A673 (cell line): ENCODE measurements around the gene DOCK4. TPM values are rescaled to one million over a fixed set of nuclear protein-coding genes. Genes with fewer than 3 reads are reported as not detected.
A peak's percentile ranks its signal among the peaks of the same experiment; 100 is the strongest.

ENCODE experiments used
- BruUV-seq: library from RNA; stranded (reverse); fragments of 400-500 nt; replicated peaks from 2 replicates; lab custom pipeline; 2021; lab: Mats Ljungman, UMichigan
- CTCF ChIA-PET: fragments of 300-600 bp; sonication (Branson Sonifier 250); formaldehyde crosslinking; loops from one replicate; lab custom pipeline; 2022; ENCODE audit warnings: antibody characterized with exemption; lab: Charles Lee
- POLR2A ChIA-PET: fragments of 300-600 bp; sonication (Branson Sonifier 250); formaldehyde crosslinking; loops from one replicate; lab custom pipeline; 2022; ENCODE audit warnings: antibody characterized with exemption; ENCODE audit not compliant: low non-redundant PET; lab: Charles Lee
- DNase-seq: peaks from one replicate; pipeline ENCODE4 v3.0.0-alpha.2; 2015; ENCODE audit warnings: low spot score
- H3K27ac ChIP-seq: fragments of 200-600 bp; sonication (generic); 2 replicates; pipeline ENCODE4 v1.5.1; 2016; ENCODE audit warnings: mixed run types, low read depth, mild to moderate bottlenecking, mixed read lengths, antibody characterized with exemption, low read length; ENCODE audit not compliant: poor library complexity, severe bottlenecking
- H3K27me3 ChIP-seq: fragments of 200-600 bp; sonication (generic); replicated peaks from 2 replicates; pipeline ENCODE4 v1.6.1; 2017; ENCODE audit warnings: mixed run types, low read depth, mild to moderate bottlenecking, mixed read lengths, antibody characterized with exemption, low read length; ENCODE audit not compliant: insufficient read depth, poor library complexity
- H3K36me3 ChIP-seq: fragments of 200-600 bp; sonication (generic); 2 replicates; pipeline ENCODE4 v1.6.1; 2016; ENCODE audit warnings: mixed run types, mild to moderate bottlenecking, mixed read lengths, antibody characterized with exemption, low read length; ENCODE audit not compliant: insufficient read depth, poor library complexity, severe bottlenecking
- H3K4me1 ChIP-seq: fragments of 200-600 bp; sonication (generic); 2 replicates; pipeline ENCODE4 v1.6.1; 2017; ENCODE audit warnings: mixed run types, mild to moderate bottlenecking, mixed read lengths, antibody characterized with exemption, low read length; ENCODE audit not compliant: insufficient read depth, poor library complexity, severe bottlenecking
- H3K4me3 ChIP-seq: fragments of 200-600 bp; sonication (generic); 2 replicates; pipeline ENCODE4 v1.5.1; 2016; ENCODE audit warnings: low read depth, mixed run types, mild to moderate bottlenecking, mixed read lengths, low read length; ENCODE audit not compliant: poor library complexity, severe bottlenecking
- H3K9me3 ChIP-seq: fragments of 200-600 bp; sonication (generic); 2 replicates; pipeline ENCODE4 v1.6.1; 2016; ENCODE audit warnings: mixed run types, low read depth, mild to moderate bottlenecking, mixed read lengths, antibody characterized with exemption, low read length; ENCODE audit not compliant: poor library complexity, severe bottlenecking
- EZH2 ChIP-seq: fragments of 200-600 bp; sonication (generic); IDR thresholded peaks from 2 replicates; pipeline ENCODE4 v1.6.1; 2017; ENCODE audit warnings: borderline replicate concordance, low read depth, mild to moderate bottlenecking, mixed read lengths, antibody characterized with exemption, low read length; ENCODE audit not compliant: poor library complexity, severe bottlenecking
- intact Hi-C: fragments of 100-400 bp; cut with micrococcal nuclease; formaldehyde crosslinking; loops from one replicate; pipeline ENCODE4 v1.10.0; 2022; ENCODE audit not compliant: unreplicated experiment
- total RNA-seq: library from RNA; stranded (reverse); gene quantifications from 2 replicates; pipeline ENCODE4 v1.2.3, GENCODE V29; 2021
- TF ChIP-seq, protein P1 (sequence below): fragments of 300-800, 200-600 bp; sonication (generic); conservative IDR thresholded peaks from 2 replicates; pipeline ENCODE4 v1.5.1; 2017; ENCODE audit warnings: low read depth, mild to moderate bottlenecking, antibody characterized with exemption, low read length, moderate library complexity, mixed read lengths

DOCK4 gene
- total RNA-seq, 1 experiment from 2014 or later = 28.5 TPM

DNA sequence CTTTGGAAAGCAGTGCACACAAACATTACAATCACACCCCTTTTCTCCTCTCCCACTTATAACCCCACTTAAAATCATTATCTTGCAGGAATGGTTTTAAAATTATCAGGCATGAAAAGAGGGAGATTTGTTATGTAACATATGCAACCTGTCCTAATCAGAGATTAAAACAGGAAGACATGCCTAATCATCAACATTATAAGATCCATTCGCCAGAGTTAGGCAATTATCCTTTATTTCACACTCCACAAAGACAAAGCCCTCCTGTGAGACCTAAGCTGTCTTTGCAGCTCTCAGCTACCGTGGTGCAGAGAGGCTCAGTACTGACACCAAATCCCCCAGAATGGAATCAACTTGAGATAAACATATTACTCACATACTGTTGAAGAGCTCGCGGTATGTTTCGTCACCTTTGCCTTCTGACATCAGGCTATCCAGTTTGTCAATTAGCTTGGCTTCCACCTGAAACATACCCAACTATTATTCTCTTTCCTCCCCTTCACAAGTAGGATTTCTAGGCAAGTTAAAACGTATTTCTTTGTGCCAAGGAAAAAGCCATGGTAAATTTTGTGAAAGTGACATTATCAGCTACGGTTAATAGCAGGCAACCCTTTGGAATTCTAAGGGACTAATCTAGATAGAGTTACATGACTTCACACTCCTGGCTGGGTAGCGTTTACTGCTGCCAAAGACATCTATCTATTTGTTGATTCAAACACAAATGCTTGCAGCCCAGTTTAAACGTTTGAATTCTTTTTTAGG, 417.7 kb downstream of the DOCK4 start:
- H3K27me3 ChIP-seq = no peaks in the 10 kb centered on the region
- no peaks in the 10 kb centered on the region for H3K9me3 ChIP-seq
- H3K4me3 ChIP-seq = no peak overlapping the region
- intact Hi-C loops = no loop called here
- TF ChIP-seq, protein P1, sequence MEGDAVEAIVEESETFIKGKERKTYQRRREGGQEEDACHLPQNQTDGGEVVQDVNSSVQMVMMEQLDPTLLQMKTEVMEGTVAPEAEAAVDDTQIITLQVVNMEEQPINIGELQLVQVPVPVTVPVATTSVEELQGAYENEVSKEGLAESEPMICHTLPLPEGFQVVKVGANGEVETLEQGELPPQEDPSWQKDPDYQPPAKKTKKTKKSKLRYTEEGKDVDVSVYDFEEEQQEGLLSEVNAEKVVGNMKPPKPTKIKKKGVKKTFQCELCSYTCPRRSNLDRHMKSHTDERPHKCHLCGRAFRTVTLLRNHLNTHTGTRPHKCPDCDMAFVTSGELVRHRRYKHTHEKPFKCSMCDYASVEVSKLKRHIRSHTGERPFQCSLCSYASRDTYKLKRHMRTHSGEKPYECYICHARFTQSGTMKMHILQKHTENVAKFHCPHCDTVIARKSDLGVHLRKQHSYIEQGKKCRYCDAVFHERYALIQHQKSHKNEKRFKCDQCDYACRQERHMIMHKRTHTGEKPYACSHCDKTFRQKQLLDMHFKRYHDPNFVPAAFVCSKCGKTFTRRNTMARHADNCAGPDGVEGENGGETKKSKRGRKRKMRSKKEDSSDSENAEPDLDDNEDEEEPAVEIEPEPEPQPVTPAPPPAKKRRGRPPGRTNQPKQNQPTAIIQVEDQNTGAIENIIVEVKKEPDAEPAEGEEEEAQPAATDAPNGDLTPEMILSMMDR = no peak
- no peak for TF ChIP-seq EZH2
- H3K27ac ChIP-seq = no peak overlapping the region
- H3K4me1 ChIP-seq = peaks cover 4% of the 10 kb centered on the region
- H3K36me3 ChIP-seq = no peaks in the 10 kb centered on the region
- ChIA-PET POLR2A (no interaction called here), CTCF (no interaction called here)
- no TSS peak for BruUV-seq
- DNase-seq = peak; percentile 17

DNA sequence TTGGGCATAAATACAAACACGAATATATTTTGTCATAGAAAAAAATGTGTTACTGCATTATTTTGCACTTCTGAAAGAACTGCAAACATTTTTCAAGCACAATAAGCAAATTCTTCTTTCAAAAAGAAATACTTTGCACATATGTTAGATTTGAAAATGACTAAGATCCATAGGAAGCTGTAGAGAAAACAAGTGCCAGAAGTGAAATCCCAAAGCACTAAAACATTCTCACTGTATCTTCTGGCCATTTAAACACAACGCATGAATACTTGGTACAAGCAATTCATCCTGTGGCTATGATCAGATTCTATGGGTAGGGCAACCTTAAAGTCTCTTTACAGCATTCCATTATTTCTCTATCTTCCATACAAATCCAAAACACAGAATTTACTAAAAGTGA, 418.5 kb downstream of the DOCK4 start:
- TF ChIP-seq, protein P1 = no peak
- TF ChIP-seq EZH2 = no peak
- no peak overlapping the region for H3K4me3 ChIP-seq
- BruUV-seq = no TSS peak
- intact Hi-C loops = no loop called here
- no peaks in the 10 kb centered on the region for H3K27me3 ChIP-seq
- H3K4me1 ChIP-seq = peaks cover 4% of the 10 kb centered on the region
- H3K27ac ChIP-seq = no peak overlapping the region
- ChIA-PET POLR2A (no interaction called here), CTCF (no interaction called here)
- H3K9me3 ChIP-seq = no peaks in the 10 kb centered on the region
- DNase-seq = no peak
- no peaks in the 10 kb centered on the region for H3K36me3 ChIP-seq

DNA sequence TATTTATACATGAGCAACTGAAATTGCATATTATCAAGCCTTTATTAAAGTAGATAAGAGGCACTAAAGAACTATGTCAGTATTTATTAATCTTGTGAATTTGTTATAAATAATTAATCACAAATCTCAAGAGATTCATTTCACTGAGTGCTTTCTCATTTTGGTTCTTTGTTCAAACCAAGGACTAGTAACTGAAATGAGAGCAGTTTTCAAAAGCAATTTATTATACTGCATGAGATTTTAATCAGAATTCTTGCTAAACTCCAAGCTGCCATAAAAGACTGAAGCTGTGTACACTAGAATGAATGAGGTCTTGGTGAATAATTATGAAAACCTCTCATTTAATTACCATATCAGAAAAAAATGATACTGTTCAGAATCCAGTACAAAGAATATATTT, 419.1 kb downstream of the DOCK4 start:
- BruUV-seq = no TSS peak
- DNase-seq = no peak
- TF ChIP-seq, protein P1 = no peak
- TF ChIP-seq EZH2 = no peak
- CTCF ChIA-PET = no interaction called here
- Histone ChIP-seq H3K4me1 (peaks cover 4% of the 10 kb centered on the region), H3K27me3 (no peaks in the 10 kb centered on the region), H3K36me3 (no peaks in the 10 kb centered on the region), H3K4me3 (no peak overlapping the region), H3K9me3 (no peaks in the 10 kb centered on the region), H3K27ac (no peak overlapping the region)
- intact Hi-C loops = no loop called here
- POLR2A ChIA-PET = no interaction called here
